Activated naive CD4-positive, alpha-beta T cell (primary cell): Measurements from ENCODE around the gene MAGI1.
"Not testable (repeated sequence)": the region's sequence is repeated elsewhere in the genome, so short reads cannot be mapped to it uniquely, and the experiment has no call there.

ENCODE experiments used
- DNase-seq, 4 experiments: peaks; one replicate each; lab custom pipeline; 2025; lab: John Stamatoyannopoulos, UW

Gene MAGI1

GRCh38 chr3:66038726-66039589 lies at the start of gene MAGI1:
TSS of gene MAGI1 (minus strand) at chr3:66038918. CDS start at chr3:66038308, 610 bp downstream.
- no peak for DNase-seq

GRCh38 chr3:66083784-66084213 lies 45.1 kb upstream of the MAGI1 start:
- DNase-seq, result no peak

GRCh38 chr3:66083096-66083678 lies 44.5 kb upstream of the MAGI1 start:
- DNase-seq, result no peak

GRCh38 chr3:66082679-66083078 lies 44.0 kb upstream of the MAGI1 start:
- no peak for DNase-seq

- DNase-seq, result no peak
These were observed 41.4 kb upstream of the MAGI1 start for GRCh38 chr3:66080167-66080566.

- no peak for DNase-seq
These were observed 39.3 kb upstream of the MAGI1 start for GRCh38 chr3:66077973-66078372.

GRCh38 chr3:66076861-66077470 lies 38.2 kb upstream of the MAGI1 start:
- no peak for DNase-seq

GRCh38 chr3:66075281-66075680 lies 36.6 kb upstream of the MAGI1 start:
- DNase-seq, result no peak

GRCh38 chr3:66073464-66074141 lies 34.9 kb upstream of the MAGI1 start:
- DNase-seq, result no peak

GRCh38 chr3:66068255-66068654 lies 29.5 kb upstream of the MAGI1 start:
- DNase-seq, result no peak

- DNase-seq, result no peak
These were observed 28.4 kb upstream of the MAGI1 start for GRCh38 chr3:66066963-66067617.

- no peak for DNase-seq
These were observed 16.6 kb upstream of the MAGI1 start for GRCh38 chr3:66055289-66055688.

- DNase-seq, result no peak
These were observed 14.9 kb upstream of the MAGI1 start for GRCh38 chr3:66053550-66054094.

- no peak for DNase-seq
These were observed 14.2 kb upstream of the MAGI1 start for GRCh38 chr3:66052721-66053549.

GRCh38 chr3:66050821-66051220 lies 12.1 kb upstream of the MAGI1 start:
- no peak for DNase-seq

- DNase-seq, result no peak
These were observed 9.3 kb upstream of the MAGI1 start for GRCh38 chr3:66048051-66048395.

GRCh38 chr3:66047311-66048050 lies 8.8 kb upstream of the MAGI1 start:
- no peak for DNase-seq

- DNase-seq, result not testable (repeated sequence)
These were observed 7.6 kb upstream of the MAGI1 start for GRCh38 chr3:66046321-66046720.

GRCh38 chr3:66041828-66042227 lies 3.1 kb upstream of the MAGI1 start:
- DNase-seq, result no peak

GRCh38 chr3:66041116-66041515 lies 2.4 kb upstream of the MAGI1 start:
- DNase-seq, result no peak
